B cell (primary cell): ENCODE data around the gene ZNF93. TPM values are rescaled to one million over a fixed set of nuclear protein-coding genes. Genes with fewer than 3 reads are reported as not detected.
"Not testable (repeated sequence)": the region's sequence is repeated elsewhere in the genome, so short reads cannot be mapped to it uniquely, and the experiment has no call there.

Source experiments
- ATAC-seq: fragments of 200-7000 bp; cut with Tn5 transposase; one replicate; pipeline ENCODE4 v1.10.0; 2021; ENCODE audit warnings: low read depth, mild to moderate bottlenecking, moderate number of reproducible peaks, moderate library complexity
- CTCF ChIA-PET: fragments of 350-600 bp; sonication (Branson Sonifier 250); formaldehyde crosslinking; loops from one replicate; lab custom pipeline; 2021; ENCODE audit warnings: antibody characterized with exemption, inconsistent platforms; lab: Charles Lee
- POLR2A ChIA-PET: fragments of 350-600 bp; sonication (Branson Sonifier 250); formaldehyde crosslinking; loops from one replicate; lab custom pipeline; 2021; ENCODE audit warnings: antibody characterized with exemption; lab: Charles Lee
- DNase-seq: peaks from one replicate; pipeline ENCODE4 v3.0.0; 2013
- H2AFZ ChIP-seq: 2 replicates; pipeline ENCODE4 v1.6.1; 2012; ENCODE audit warnings: mild to moderate bottlenecking, low read depth, low read length; ENCODE audit not compliant: insufficient read depth, poor library complexity, severe bottlenecking
- H3K27ac ChIP-seq, 2 donors: 1 replicate in 1 of 2; 2 replicates in 1 of 2; pipeline ENCODE4 v1.5.1; 2012 to 2013; ENCODE audit warnings: low read length in 2 of 2, mild to moderate bottlenecking in 2 of 2, moderate library complexity in 1 of 2
- H3K27me3 ChIP-seq, 4 experiments: fragments of 200-600 bp in 1 of 4; sonication (generic) in 1 of 4; replicated peaks in 1 of 4; 1 replicate in 2 of 4; 2 replicates in 2 of 4; pipeline versions ENCODE4 v1.6.1 to v1.7.0; 2013 to 2016; ENCODE audit warnings: low read length in 3 of 4, mild to moderate bottlenecking in 2 of 4, mixed read lengths in 1 of 4, moderate library complexity in 1 of 4; ENCODE audit not compliant: insufficient read depth in 4 of 4, control insufficient read depth in 3 of 4; ENCODE audit errors: control extremely low read depth in 1 of 4
- H3K36me3 ChIP-seq, 2 experiments: replicated peaks in 1 of 2; 1 replicate in 1 of 2; 2 replicates in 1 of 2; pipeline versions ENCODE4 v1.6.1 to v1.7.1; 2013; ENCODE audit warnings: low read length in 1 of 2; ENCODE audit not compliant: insufficient read depth in 2 of 2, control insufficient read depth in 1 of 2; ENCODE audit errors: control extremely low read depth in 1 of 2, extremely low read depth in 1 of 2
- H3K4me1 ChIP-seq, 2 donors: fragments of 200-600 bp in 1 of 2; sonication (generic) in 1 of 2; 1 replicate in 1 of 2; 2 replicates in 1 of 2; pipeline versions ENCODE4 v1.5.1 to v1.6.1; 2013 to 2017; ENCODE audit warnings: low read length in 2 of 2; ENCODE audit not compliant: control insufficient read depth in 2 of 2, insufficient read depth in 2 of 2
- H3K4me2 ChIP-seq: replicated peaks from 2 replicates; pipeline ENCODE3; 2012; ENCODE audit warnings: mild to moderate bottlenecking, low read depth, low read length; ENCODE audit not compliant: poor library complexity, severe bottlenecking
- H3K4me3 ChIP-seq, 5 experiments: fragments of 200-600 bp in 1 of 5; sonication (generic) in 1 of 5; 1 replicate in 3 of 5; 2 replicates in 2 of 5; pipeline versions ENCODE4 v1.5.1 to v1.7.0; 2011 to 2016; ENCODE audit warnings: low read length in 4 of 5, mild to moderate bottlenecking in 4 of 5, low read depth in 2 of 5, control low read depth in 1 of 5, moderate library complexity in 1 of 5; ENCODE audit not compliant: insufficient read depth in 1 of 5; ENCODE audit errors: control extremely low read depth in 1 of 5, extremely low read depth in 1 of 5
- H3K79me2 ChIP-seq: fragments of 200-600 bp; sonication (generic); one replicate; pipeline ENCODE4 v1.6.0; 2016; ENCODE audit warnings: low read length; ENCODE audit not compliant: control insufficient read depth, insufficient read depth
- H3K9ac ChIP-seq: fragments of 200-600 bp; sonication (generic); 2 replicates; pipeline ENCODE4 v1.6.1; 2017; ENCODE audit warnings: mild to moderate bottlenecking, low read length, moderate library complexity
- H3K9me3 ChIP-seq, 3 donors: one replicate each; pipeline versions ENCODE4 v1.6.1 to v1.7.1; 2013; ENCODE audit warnings: low read length in 2 of 3; ENCODE audit not compliant: control insufficient read depth in 2 of 3, insufficient read depth in 1 of 3; ENCODE audit errors: control extremely low read depth in 1 of 3
- H4K20me1 ChIP-seq: 2 replicates; pipeline ENCODE4 v1.6.0; 2012; ENCODE audit warnings: mild to moderate bottlenecking, low read length; ENCODE audit not compliant: insufficient read depth, control insufficient read depth, poor library complexity, severe bottlenecking
- H3K27ac Mint-ChIP-seq: one replicate; pipeline ENCODE4 v1.8.0; 2021; ENCODE audit warnings: mixed read lengths
- H3K27me3 Mint-ChIP-seq: one replicate; pipeline ENCODE4 v1.8.0; 2021; ENCODE audit warnings: mixed read lengths
- H3K4me1 Mint-ChIP-seq: one replicate; pipeline ENCODE4 v1.8.0; 2021; ENCODE audit warnings: mixed read lengths
- H3K4me3 Mint-ChIP-seq: one replicate; pipeline ENCODE4 v1.8.0; 2021; ENCODE audit warnings: mixed read lengths
- H3K9me3 Mint-ChIP-seq: one replicate; pipeline ENCODE4 v1.8.0; 2022; ENCODE audit warnings: mixed read lengths; ENCODE audit not compliant: insufficient read depth
- EZH2 ChIP-seq: IDR thresholded peaks from 2 replicates; pipeline ENCODE4 v1.6.1; 2012; ENCODE audit warnings: borderline replicate concordance, low read depth, mild to moderate bottlenecking, moderate library complexity, low read length; ENCODE audit not compliant: insufficient read depth, poor library complexity, severe bottlenecking
- WGBS: methylation state at CpG from one replicate; pipeline ENCODE4 v1.1.5; 2013; ENCODE audit warnings: missing lambda C conversion rate; ENCODE audit not compliant: insufficient coverage; 5-methylcytosine and 5-hydroxymethylcytosine counted together
- intact Hi-C: fragments of 100-400 bp; cut with micrococcal nuclease; formaldehyde crosslinking; loops from one replicate; pipeline ENCODE4 v1.10.0; 2022
- polyA plus RNA-seq: library from polyadenylated mRNA; depleted of rRNA; stranded (reverse); fragments of >200 nt; gene quantifications from 2 replicates; pipeline ENCODE4 v1.2.3, GENCODE V29; 2012
- total RNA-seq, 2 donors: library from RNA; stranded (reverse); fragments of 120-200 nt in 1 of 2; gene quantifications; 1 replicate in 1 of 2; 2 replicates in 1 of 2; pipeline versions ENCODE4 v1.2.3 to v1.2.4, GENCODE V29; 2013 to 2022
- TF ChIP-seq, protein P1 (sequence below): fragments of 200-600 bp; IDR thresholded peaks from one replicate; pipeline ENCODE4 v1.8.0; 2022; ENCODE audit warnings: antibody characterized with exemption, mild to moderate bottlenecking

Gene ZNF93
- total and polyA plus RNA-seq, 2 donors (not counting 1 experiment from before 2014, with no cell fraction given) = 4.8 to 13.3 TPM

DNA sequence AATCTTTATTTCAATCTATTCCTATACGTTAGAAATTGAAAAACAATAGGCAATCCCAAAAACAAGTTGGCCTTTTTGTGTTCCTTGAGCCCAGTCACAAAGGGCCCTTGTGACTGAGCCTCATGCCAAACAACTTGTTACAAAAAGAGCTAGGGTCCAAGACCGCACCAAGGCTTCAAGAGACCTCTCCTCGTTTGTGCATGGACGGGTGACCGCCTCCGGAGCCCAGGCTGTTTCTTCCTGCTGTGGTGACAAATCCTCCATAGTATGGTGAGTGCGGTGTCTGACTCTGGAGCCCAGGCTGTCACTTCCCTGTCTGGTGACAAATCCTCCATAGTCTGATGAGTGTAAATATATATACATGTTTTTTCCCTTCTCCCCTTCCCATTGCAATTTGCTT lies 63.7 kb downstream of the ZNF93 start:
- CTCF ChIA-PET = no interaction called here
- no peak overlapping the region for H3K9ac ChIP-seq
- no peaks in the 10 kb centered on the region for H3K27me3 ChIP-seq
- no peak overlapping the region for H3K4me3 Mint-ChIP-seq
- H3K27ac Mint-ChIP-seq = no peak overlapping the region
- no peak overlapping the region for H3K27ac ChIP-seq
- no peak overlapping the region for H3K4me2 ChIP-seq
- no peaks in the 10 kb centered on the region for H4K20me1 ChIP-seq
- intact Hi-C loops = no loop called here
- TF ChIP-seq, protein P1, sequence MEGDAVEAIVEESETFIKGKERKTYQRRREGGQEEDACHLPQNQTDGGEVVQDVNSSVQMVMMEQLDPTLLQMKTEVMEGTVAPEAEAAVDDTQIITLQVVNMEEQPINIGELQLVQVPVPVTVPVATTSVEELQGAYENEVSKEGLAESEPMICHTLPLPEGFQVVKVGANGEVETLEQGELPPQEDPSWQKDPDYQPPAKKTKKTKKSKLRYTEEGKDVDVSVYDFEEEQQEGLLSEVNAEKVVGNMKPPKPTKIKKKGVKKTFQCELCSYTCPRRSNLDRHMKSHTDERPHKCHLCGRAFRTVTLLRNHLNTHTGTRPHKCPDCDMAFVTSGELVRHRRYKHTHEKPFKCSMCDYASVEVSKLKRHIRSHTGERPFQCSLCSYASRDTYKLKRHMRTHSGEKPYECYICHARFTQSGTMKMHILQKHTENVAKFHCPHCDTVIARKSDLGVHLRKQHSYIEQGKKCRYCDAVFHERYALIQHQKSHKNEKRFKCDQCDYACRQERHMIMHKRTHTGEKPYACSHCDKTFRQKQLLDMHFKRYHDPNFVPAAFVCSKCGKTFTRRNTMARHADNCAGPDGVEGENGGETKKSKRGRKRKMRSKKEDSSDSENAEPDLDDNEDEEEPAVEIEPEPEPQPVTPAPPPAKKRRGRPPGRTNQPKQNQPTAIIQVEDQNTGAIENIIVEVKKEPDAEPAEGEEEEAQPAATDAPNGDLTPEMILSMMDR = no peak
- TF ChIP-seq EZH2 = no peak
- H3K4me3 ChIP-seq = no peak overlapping the region
- no peaks in the 10 kb centered on the region for H3K27me3 Mint-ChIP-seq
- peaks cover 21% of the 10 kb centered on the region for H3K9me3 Mint-ChIP-seq
- DNase-seq = no peak
- no peaks in the 10 kb centered on the region for H3K79me2 ChIP-seq
- POLR2A ChIA-PET = no interaction called here
- no peaks in the 10 kb centered on the region for H3K4me1 Mint-ChIP-seq
- peaks cover 4 to 20% (median 19%) of the 10 kb centered on the region in 3 donors for H3K9me3 ChIP-seq
- no peak for ATAC-seq
- H3K4me1 ChIP-seq = no peaks in the 10 kb centered on the region
- no peak overlapping the region for H2AFZ ChIP-seq
- no peaks in the 10 kb centered on the region for H3K36me3 ChIP-seq
- WGBS = 81% methylated on average over 6 of the region's 7 CpGs

- H3K79me2 ChIP-seq, H3K4me2 ChIP-seq, CTCF ChIA-PET, H3K4me1 ChIP-seq, H3K27ac ChIP-seq, intact Hi-C loops, DNase-seq, H3K4me1 Mint-ChIP-seq, H3K9ac ChIP-seq, H3K27ac Mint-ChIP-seq, POLR2A ChIA-PET, H3K36me3 ChIP-seq, ATAC-seq, H3K27me3 Mint-ChIP-seq, H2AFZ ChIP-seq, H3K4me3 Mint-ChIP-seq, H3K4me3 ChIP-seq, H4K20me1 ChIP-seq, H3K27me3 ChIP-seq: not testable (repeated sequence)
- H3K9me3 ChIP-seq = peaks cover 6 to 23% (median 20%) of the 10 kb centered on the region in 3 donors
- 100% methylated on average over 1 of the region's 3 CpGs for WGBS
- H3K9me3 Mint-ChIP-seq = peaks cover 21% of the 10 kb centered on the region
Measured at GRCh38 chr19:19966126-19966525, 65.4 kb downstream of the ZNF93 start.
